ENCODE measurements around the gene CD300LF. TPM values are rescaled to one million over a fixed set of nuclear protein-coding genes. Genes with fewer than 3 reads are reported as not detected.
A peak's percentile ranks its signal among the peaks of the same experiment; 100 is the strongest.

The CD300LF gene
- total and polyA plus RNA-seq, 10 of the 15 experiments (the other 5 are each of a cell fraction or from before 2014, with no cell fraction given) = 0.15 TPM; not detected in 9

GRCh38 chr17:74748529-74749278 lies 36.0 kb upstream of the CD300LF start, which contains the start of gene NHERF1 (continued):
- TF ChIP-seq SUZ12 (IDR thresholded peaks at IDR 0.05; ENCODE audit: unreplicated experiment) (no peak), CBFB (IDR thresholded peaks at IDR 0.05; ENCODE audit: low read depth) (no peak; the same call in 1 of the 2 replicates)

- H3K4me1 ChIP-seq (ENCODE audit: control insufficient read depth, insufficient read depth, low read length) = peaks cover 8% of the 10 kb centered on the region
- intact Hi-C loops (cut with micrococcal nuclease; ENCODE audit: unreplicated experiment) (no loop called here), in situ Hi-C loops (cut with MboI) (no loop called here)
- CTCF ChIA-PET = interaction anchor here (0.6 to 4.5 kb wide), 5 partner anchors 12 to 126 kb away, joined by 3 to 98 read pairs (median 43); partner anchors contain the start of genes GRIN2C and RAB37
- H3K9ac ChIP-seq (ENCODE audit: control insufficient read depth, insufficient read depth, low read length) = peak overlapping the region; percentile 51; the same call in 1 of the 2 replicates
- H3K4me2 ChIP-seq (ENCODE audit: control insufficient read depth, insufficient read depth) = peak overlapping the region; percentile 85
- peaks cover 33% of the 10 kb centered on the region for H3K79me2 ChIP-seq (ENCODE audit: control insufficient read depth, insufficient read depth, low read length)
- POLR2A ChIA-PET = interaction anchor here (3.1 kb wide), 1 partner anchor 10 kb away, joined by 22 read pairs; the partner anchor contains the start of gene RAB37
- H3K27me3 ChIP-seq (replicated peaks in 1 of 2; ENCODE audit: control insufficient read depth in 2 of 2, insufficient read depth in 2 of 2, low read length in 1 of 2) = no peaks in the 10 kb centered on the region
- H3K36me3 ChIP-seq (ENCODE audit: control insufficient read depth in 2 of 2, insufficient read depth in 2 of 2, low read length in 1 of 2) = no peaks in the 10 kb centered on the region
- BruUV-seq (replicated peaks) = no TSS peak
- no peaks in the 10 kb centered on the region for H4K20me1 ChIP-seq (ENCODE audit: control insufficient read depth, insufficient read depth)
- RAD21 ChIA-PET (ENCODE audit: unreplicated experiment) = interaction anchor here (2.0 kb wide), 1 partner anchor 91 kb away, joined by 6 read pairs; no protein-coding TSS in a partner anchor
- SMC1A ChIA-PET (ENCODE audit: uncharacterized antibody, unreplicated experiment) = interaction anchor here (3.3 kb wide), 1 partner anchor 11 kb away, joined by 15 read pairs; the partner anchor contains the start of gene RAB37
- H3K9me3 ChIP-seq (replicated peaks; ENCODE audit: control insufficient read depth, insufficient read depth, low read length) = no peaks in the 10 kb centered on the region
- ATAC-seq (no peak), FAIRE-seq (no peak), DNase-seq (ENCODE audit: low read depth, low spot score) (no peak)
- peak overlapping the region; percentile 64 for H2AFZ ChIP-seq (ENCODE audit: control insufficient read depth, low read depth, low read length)
- WGBS (ENCODE audit: insufficient coverage, insufficient replicate concordance, low lambda C conversion rate, missing lambda C conversion rate) = 1% methylated on average over 19 of the region's 34 CpGs
- H3K27ac ChIP-seq (ENCODE audit: control insufficient read depth, insufficient read depth) = peak overlapping the region; percentile 28; the same call in 1 of the 2 replicates
- H3K4me3 ChIP-seq = peak overlapping the region; percentile 65; the same call in 1 of the 2 replicates
- TF ChIP-seq RB1 (IDR thresholded peaks at IDR 0.05; ENCODE audit: borderline replicate concordance) (0 out of 2 replicates have a peak, but pooled peaks have one; percentile 21), BHLHE40 (IDR thresholded peaks at IDR 0.05; ENCODE audit: borderline replicate concordance in 1 of 2, low read depth in 2 of 2, low read length in 1 of 2) (no peak; a peak in 1 of 4 replicates), NR2C1 (IDR thresholded peaks at IDR 0.05) (0 out of 2 replicates have a peak, but pooled peaks have one; percentile 20), NFYB (IDR thresholded peaks at IDR 0.05; ENCODE audit: insufficient read depth, low read depth, low read length) (peak; percentile 92; the same call in 1 of the 2 replicates), SMAD5 (IDR thresholded peaks at IDR 0.05; ENCODE audit: low read depth) (no peak), IRF3 (IDR thresholded peaks at IDR 0.05) (0 out of 2 replicates have a peak, but pooled peaks have one; percentile 49), MXI1 (IDR thresholded peaks at IDR 0.05; ENCODE audit: low read depth, low read length) (no peak), PAX5 (IDR thresholded peaks at IDR 0.05; ENCODE audit: borderline replicate concordance, low read depth, low read length) (no peak), MLLT1 (IDR thresholded peaks at IDR 0.05) (0 out of 2 replicates have a peak, but pooled peaks have one; percentile 27), E2F4 (IDR thresholded peaks at IDR 0.05; ENCODE audit: low read depth, low read length) (0 out of 2 replicates have a peak, but pooled peaks have one; percentile 9), E4F1 (IDR thresholded peaks at IDR 0.05; ENCODE audit: borderline replicate concordance, partially characterized antibody) (no peak), CREM (IDR thresholded peaks at IDR 0.05; ENCODE audit: low read depth) (no peak), YY1 (IDR thresholded peaks at IDR 0.05; ENCODE audit: low read depth, low read length) (peak; percentile 82; the same call in 1 of the 2 replicates)
Observed at GRCh38 chr17:74748279-74748528, 35.5 kb upstream of the CD300LF start.
